Activated CD8-positive, alpha-beta memory T cell treated with anti-CD3 and anti-CD28 coated beads, Interleukin-2, amount 50 U/mL, for 1 hour (primary cell): Measurements from ENCODE around the gene CYFIP1.

Source experiments
- DNase-seq: peaks from one replicate; pipeline ENCODE4 v3.0.0-alpha.2; 2020; ENCODE audit errors: extremely low read depth

CYFIP1 gene

GRCh38 chr15:22968366-22968765, 11.8 kb downstream of the CYFIP1 start:
- DNase-seq = no peak

GRCh38 chr15:22967084-22967770, 12.9 kb downstream of the CYFIP1 start:
- DNase-seq = no peak

DNA sequence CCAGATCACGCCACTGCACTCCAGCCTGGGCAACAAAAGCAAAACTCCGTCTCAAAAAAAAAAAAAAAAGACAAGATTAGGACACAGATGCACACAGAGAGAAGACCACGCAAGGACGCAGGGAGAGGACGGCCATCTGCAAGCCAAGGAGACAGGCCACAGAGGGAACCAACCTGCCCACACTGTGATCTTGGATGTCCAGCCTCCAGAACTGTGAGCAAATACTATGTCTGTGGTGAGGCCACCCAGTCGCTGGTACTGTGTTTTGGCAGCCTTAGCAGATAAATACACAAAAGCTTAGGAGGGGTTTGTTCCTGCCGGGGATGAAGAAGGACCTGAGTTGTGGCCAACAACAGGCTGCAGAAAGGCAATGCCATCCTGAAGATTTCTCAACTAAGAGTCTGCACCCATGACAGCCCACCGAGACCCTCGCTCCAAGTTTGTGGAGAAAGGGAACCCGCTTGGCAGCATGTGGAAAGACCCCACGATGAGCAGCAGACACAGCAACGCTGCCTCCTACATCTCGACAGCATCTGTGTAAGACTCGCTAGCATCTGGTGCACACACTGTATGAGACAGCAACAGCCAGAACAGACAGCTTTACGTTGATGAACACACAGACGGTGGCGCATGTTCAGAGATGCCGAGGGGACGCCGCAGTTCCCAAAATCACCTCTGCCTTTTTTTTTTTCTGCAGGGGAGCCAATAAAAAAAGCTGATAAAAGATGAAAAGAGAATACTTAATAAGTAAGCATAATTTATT, 13.7 kb downstream of the CYFIP1 start:
- DNase-seq = no peak

GRCh38 chr15:22963641-22964040, 16.5 kb downstream of the CYFIP1 start:
- no peak for DNase-seq

GRCh38 chr15:22962611-22963010, 17.6 kb downstream of the CYFIP1 start:
- no peak for DNase-seq

DNA sequence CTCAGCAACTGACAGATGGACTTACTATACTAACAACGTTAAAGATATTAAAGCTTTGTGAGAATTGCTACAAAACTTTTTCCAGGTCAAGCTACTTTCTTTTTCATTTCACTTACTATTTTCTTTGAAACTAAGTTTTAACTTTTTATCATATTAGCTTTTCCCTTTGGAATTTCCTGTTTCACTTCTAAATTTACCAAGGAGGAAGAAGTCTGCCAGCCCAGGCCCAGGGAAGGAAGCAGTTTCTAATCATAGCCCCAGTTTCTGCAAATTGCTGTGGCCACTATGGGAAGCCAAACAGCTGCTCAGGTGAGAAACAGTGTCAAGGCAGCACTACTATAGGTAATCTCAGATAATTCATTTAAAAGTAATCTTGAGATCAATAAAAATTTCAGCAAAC, 18.4 kb downstream of the CYFIP1 start:
- no peak for DNase-seq

- DNase-seq = no peak
These were observed 19.6 kb downstream of the CYFIP1 start for GRCh38 chr15:22960556-22960955.

DNA sequence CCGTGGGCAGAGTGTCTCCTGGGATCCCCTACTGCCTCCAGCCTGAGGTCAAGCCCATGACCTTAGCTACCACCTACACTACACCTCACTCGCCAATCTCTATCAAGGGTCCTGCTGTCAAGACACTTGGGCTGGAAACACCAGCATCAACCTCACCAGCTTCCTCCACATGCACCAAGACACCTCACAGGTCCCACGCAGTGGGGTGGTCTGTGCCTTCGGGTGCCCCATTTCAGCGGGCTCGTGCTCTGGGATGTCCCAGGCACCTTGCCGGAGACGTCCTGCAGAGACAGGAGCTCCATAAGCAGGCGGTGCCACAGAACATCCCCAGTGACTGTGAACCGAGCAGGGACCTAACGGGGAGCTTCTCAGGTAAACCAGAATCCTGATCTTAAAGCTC, 20.0 kb downstream of the CYFIP1 start:
- DNase-seq = no peak

DNA sequence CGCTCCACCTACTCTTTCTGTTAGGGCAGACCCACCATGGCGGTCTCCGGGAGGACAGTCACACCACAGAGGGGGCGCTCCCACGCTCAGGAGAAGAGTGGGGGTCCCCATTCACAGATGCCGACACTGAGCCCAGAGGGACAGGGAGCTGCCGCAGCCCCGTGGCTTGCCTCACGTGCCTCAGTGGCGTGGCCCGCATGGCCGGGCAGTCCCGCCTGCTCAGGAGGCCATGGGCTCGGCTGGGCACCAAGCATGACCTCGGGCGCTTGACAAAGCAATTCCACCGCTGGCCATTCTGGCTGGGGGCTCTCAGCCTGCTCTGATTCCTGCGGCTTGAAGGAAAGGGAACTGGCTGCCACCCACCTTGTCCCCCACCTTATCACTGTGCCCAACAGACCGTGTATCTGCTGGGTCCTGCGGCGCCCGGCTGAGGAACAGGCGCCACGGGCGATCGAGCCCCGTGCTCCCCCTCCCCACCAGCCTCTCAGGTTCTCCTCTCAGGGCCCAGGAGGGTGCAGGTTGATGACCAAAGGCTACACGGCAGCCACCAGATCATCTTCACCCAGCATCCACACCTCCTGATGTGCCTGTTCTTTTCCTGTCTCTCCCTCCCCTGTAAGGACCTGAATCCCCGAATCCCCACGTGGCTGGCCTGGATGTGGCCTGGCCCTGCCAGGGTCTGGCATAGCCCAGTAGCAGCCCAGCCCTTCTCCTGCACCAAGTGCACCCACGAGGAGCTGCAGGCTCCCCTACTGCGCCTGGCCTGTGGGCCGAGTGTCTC, 20.7 kb downstream of the CYFIP1 start:
- no peak for DNase-seq

- no peak for DNase-seq
These were observed 21.5 kb downstream of the CYFIP1 start for GRCh38 chr15:22958487-22959280.

GRCh38 chr15:22956978-22957260, 23.2 kb downstream of the CYFIP1 start:
- DNase-seq = no peak

DNA sequence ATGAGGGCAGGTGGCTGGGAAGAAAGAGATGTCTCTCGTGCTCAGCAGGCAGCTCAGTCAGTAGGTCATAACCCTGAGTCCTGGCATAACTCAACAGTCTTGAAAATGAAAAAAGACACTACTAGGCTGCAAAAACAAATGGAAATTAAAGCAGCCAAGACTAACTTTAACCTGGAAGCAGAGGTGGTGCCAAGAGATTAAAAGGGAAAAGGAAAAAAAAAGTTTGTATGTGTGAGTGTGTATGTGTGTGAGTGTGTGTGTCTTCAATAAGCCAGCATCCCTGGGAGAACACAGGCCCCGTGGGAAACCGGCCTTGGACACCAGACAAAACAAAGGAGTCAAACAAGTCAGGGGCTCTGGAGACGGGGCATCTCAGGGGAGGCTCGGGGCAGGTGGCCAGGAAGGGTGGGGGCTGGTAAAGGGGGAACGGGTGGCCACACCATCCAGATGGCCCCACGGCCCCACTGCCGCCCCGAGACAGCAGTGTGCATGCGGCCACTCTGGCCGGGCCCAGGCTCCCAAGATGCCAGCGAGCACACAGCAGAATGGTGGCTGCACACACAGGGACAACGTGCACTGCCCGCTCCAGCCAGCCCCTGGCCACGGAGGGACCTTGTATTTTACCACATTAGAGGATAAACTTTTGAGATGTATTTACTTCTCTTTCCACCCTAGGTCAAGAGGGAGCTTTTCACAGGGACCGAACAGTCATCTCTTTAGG, 23.8 kb downstream of the CYFIP1 start:
- DNase-seq = no peak

DNA sequence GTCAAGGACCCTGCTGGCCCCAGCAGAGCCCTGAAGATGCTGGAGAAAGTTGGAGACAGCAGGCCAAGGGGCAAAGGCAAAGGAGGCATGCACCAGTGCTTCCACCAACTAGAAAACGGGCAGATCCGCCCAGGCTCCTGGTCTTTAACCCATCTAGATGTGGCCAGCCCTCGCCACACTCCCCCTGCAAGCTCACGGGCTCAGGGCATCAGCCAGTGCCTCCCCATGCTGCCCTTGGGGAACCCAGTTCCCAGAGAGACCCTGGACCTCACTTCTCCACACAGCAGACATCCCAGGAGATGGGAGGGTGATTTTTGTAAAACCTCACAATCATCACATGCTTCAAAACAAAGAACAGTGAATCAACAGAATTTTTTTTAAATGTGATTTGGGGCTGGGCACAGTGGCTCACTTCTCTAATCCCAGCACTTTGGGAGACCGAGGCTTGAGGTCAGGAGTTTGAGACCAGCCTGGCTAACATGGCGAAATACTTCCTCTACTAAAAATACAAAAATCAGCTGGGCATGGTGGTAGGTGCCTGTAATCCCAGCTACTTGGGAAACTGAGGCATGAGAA, 24.5 kb downstream of the CYFIP1 start:
- DNase-seq = no peak

DNA sequence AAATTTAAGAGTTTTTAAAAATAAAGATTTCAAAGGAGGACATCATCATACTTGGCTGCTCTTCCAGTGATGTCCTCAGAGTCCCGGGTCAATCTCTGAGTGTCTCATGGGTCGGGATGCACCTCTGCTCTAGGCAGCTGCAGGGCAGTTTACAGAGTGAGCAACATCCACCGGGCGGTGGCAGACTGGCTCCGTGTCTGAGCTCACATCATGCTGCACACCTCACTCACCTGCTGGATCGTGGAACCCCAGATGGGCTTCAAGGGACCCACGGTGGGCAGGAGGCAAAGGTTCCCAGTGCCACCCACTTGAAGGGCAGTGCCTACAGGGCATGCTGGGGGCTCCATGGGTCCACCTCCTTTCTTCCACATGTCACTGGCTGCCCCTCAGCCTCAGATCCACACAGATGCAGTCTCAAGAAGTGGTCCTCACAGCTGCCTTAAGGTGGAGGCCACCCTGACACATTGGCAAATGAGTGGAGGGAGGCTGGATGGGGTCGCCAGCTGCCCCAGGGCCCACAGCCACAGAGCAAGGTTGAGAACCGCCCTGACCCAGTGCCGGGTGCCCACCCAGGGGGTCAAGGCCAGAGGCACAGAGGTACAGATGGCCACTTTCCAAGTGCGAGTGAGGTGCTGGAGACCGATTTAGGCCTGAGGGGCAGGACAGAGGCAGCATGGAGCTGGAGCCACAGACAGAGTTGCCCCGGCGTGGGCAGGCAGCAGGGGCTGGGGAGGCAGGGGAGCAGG, 25.2 kb downstream of the CYFIP1 start:
- DNase-seq = no peak

DNA sequence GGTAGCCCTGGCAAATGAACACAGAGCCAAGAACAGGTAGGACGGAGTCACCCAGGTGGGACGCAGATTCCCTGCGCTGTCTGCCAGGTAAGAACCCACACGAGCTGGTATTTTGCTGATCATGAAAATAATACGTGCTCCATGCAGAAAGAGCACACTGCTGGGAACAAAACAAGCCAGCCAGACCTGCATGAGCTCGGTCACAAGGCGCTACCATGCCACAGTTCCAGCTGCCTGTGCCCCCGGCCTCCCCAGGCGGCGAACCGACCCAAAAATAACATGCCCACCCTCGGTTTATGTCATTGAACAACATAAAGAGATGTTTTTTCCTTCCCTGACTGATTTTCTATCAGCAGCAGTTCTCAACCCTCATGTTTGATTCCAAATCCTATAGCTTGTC, 25.8 kb downstream of the CYFIP1 start:
- no peak for DNase-seq

DNA sequence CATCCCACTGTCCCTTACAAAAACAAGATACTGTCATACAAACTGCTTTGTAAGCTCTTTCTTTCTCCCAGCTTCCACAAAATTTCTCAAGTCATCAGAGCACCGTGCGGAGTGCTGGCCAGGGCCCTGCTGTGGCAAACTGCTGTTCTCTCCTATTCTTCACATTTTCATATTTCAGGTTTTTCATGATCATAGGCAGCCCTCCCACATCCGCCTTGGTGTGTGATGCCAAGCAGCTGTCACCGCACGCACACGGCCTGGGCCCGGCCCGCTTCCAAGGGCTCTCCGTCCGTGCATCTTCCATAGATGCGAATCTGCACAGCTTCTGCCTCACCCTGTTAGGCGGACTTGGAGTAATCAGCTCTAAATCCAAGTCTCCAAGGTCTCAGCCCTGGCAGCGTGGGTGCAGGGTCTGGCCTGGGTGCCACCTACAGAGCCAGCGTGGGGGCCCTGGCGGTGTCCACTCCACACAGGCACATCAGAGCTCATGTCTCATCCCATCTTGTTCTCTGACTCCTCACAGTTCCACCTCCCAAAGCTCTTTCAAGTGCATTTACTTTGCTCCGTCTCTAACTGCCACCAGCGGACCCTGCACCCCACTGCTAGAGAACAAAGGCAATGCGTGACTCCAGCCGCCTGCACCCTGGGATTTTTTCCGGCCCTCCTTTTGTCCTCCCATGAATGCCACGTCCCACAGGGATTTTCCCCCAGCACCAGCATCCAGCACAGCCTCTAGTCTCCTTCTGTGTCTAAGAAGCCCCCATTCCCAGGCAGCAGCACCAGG, 27.2 kb downstream of the CYFIP1 start:
- DNase-seq = no peak

- DNase-seq = no peak
These were observed 28.5 kb downstream of the CYFIP1 start for GRCh38 chr15:22951381-22952280.

GRCh38 chr15:22951031-22951380, 29.2 kb downstream of the CYFIP1 start:
- DNase-seq = no peak
